ENCODE results near the gene CNTNAP5.

Gene CNTNAP5

GRCh38 chr2:124161542-124161941 is 136.5 kb downstream of the CNTNAP5 start:
- peaks cover 17% of the 10 kb centered on the region for H3K4me1 ChIP-seq (ENCODE audit: control insufficient read depth, low read depth, low read length)
- H3K9me3 ChIP-seq (ENCODE audit: control insufficient read depth, low read depth, low read length) = no peaks in the 10 kb centered on the region
- no peak overlapping the region for H3K4me3 ChIP-seq (ENCODE audit: low read length)
- H3K27me3 ChIP-seq (ENCODE audit: control insufficient read depth, insufficient read depth, low read length) = peaks cover 4% of the 10 kb centered on the region
- H3K9ac ChIP-seq (ENCODE audit: low read length) = no peak overlapping the region
- no peaks in the 10 kb centered on the region for H3K36me3 ChIP-seq (ENCODE audit: control insufficient read depth, low read depth, low read length)
- no peak overlapping the region for H3K27ac ChIP-seq (ENCODE audit: low read length)

GRCh38 chr2:124162256-124162655 is 137.2 kb downstream of the CNTNAP5 start:
- Histone ChIP-seq H3K27me3 (ENCODE audit: control insufficient read depth, insufficient read depth, low read length) (peaks cover 4% of the 10 kb centered on the region), H3K4me3 (ENCODE audit: low read length) (no peak overlapping the region), H3K27ac (ENCODE audit: low read length) (no peak overlapping the region)

GRCh38 chr2:124163840-124164239 is 138.8 kb downstream of the CNTNAP5 start:
- H3K36me3 ChIP-seq (ENCODE audit: control insufficient read depth, low read depth, low read length) = no peaks in the 10 kb centered on the region

More at GRCh38 chr2:124162256-124162655, 137.2 kb downstream of the CNTNAP5 start:
- Histone ChIP-seq H3K4me1 (ENCODE audit: control insufficient read depth, low read depth, low read length) (peaks cover 17% of the 10 kb centered on the region), H3K9me3 (ENCODE audit: control insufficient read depth, low read depth, low read length) (no peaks in the 10 kb centered on the region), H3K9ac (ENCODE audit: low read length) (no peak overlapping the region), H3K36me3 (ENCODE audit: control insufficient read depth, low read depth, low read length) (no peaks in the 10 kb centered on the region)

GRCh38 chr2:124165698-124166097 is 140.6 kb downstream of the CNTNAP5 start:
- Histone ChIP-seq H3K4me1 (ENCODE audit: control insufficient read depth, low read depth, low read length) (peaks cover 17% of the 10 kb centered on the region), H3K9ac (ENCODE audit: low read length) (no peak overlapping the region), H3K9me3 (ENCODE audit: control insufficient read depth, low read depth, low read length) (no peaks in the 10 kb centered on the region), H3K27me3 (ENCODE audit: control insufficient read depth, insufficient read depth, low read length) (peaks cover 4% of the 10 kb centered on the region), H3K27ac (ENCODE audit: low read length) (no peak overlapping the region), H3K36me3 (ENCODE audit: control insufficient read depth, low read depth, low read length) (no peaks in the 10 kb centered on the region), H3K4me3 (ENCODE audit: low read length) (no peak overlapping the region)

More at GRCh38 chr2:124163840-124164239, 138.8 kb downstream of the CNTNAP5 start:
- no peak overlapping the region for H3K9ac ChIP-seq (ENCODE audit: low read length)
- H3K4me3 ChIP-seq (ENCODE audit: low read length) = no peak overlapping the region
- H3K27ac ChIP-seq (ENCODE audit: low read length) = no peak overlapping the region
- H3K27me3 ChIP-seq (ENCODE audit: control insufficient read depth, insufficient read depth, low read length) = peaks cover 4% of the 10 kb centered on the region
- H3K4me1 ChIP-seq (ENCODE audit: control insufficient read depth, low read depth, low read length) = peaks cover 17% of the 10 kb centered on the region
- no peaks in the 10 kb centered on the region for H3K9me3 ChIP-seq (ENCODE audit: control insufficient read depth, low read depth, low read length)

- Histone ChIP-seq H3K36me3 (ENCODE audit: control insufficient read depth, low read depth, low read length) (no peaks in the 10 kb centered on the region), H3K9me3 (ENCODE audit: control insufficient read depth, low read depth, low read length) (no peaks in the 10 kb centered on the region)
Observed at GRCh38 chr2:124171472-124172063, 146.5 kb downstream of the CNTNAP5 start.

GRCh38 chr2:124178719-124179118 is 153.6 kb downstream of the CNTNAP5 start:
- no peak overlapping the region for H3K27ac ChIP-seq (ENCODE audit: low read length)
- no peak overlapping the region for H3K9ac ChIP-seq (ENCODE audit: low read length)
- peaks cover 4% of the 10 kb centered on the region for H3K4me1 ChIP-seq (ENCODE audit: control insufficient read depth, low read depth, low read length)
- no peak overlapping the region for H3K4me3 ChIP-seq (ENCODE audit: low read length)
- H3K9me3 ChIP-seq (ENCODE audit: control insufficient read depth, low read depth, low read length) = no peaks in the 10 kb centered on the region
- no peaks in the 10 kb centered on the region for H3K36me3 ChIP-seq (ENCODE audit: control insufficient read depth, low read depth, low read length)
- H3K27me3 ChIP-seq (ENCODE audit: control insufficient read depth, insufficient read depth, low read length) = no peaks in the 10 kb centered on the region

More at GRCh38 chr2:124171472-124172063, 146.5 kb downstream of the CNTNAP5 start:
- Histone ChIP-seq H3K4me1 (ENCODE audit: control insufficient read depth, low read depth, low read length) (no peaks in the 10 kb centered on the region), H3K9ac (ENCODE audit: low read length) (no peak overlapping the region), H3K27me3 (ENCODE audit: control insufficient read depth, insufficient read depth, low read length) (no peaks in the 10 kb centered on the region), H3K4me3 (ENCODE audit: low read length) (no peak overlapping the region), H3K27ac (ENCODE audit: low read length) (no peak overlapping the region)

- H3K9me3 ChIP-seq (ENCODE audit: control insufficient read depth, low read depth, low read length) = no peaks in the 10 kb centered on the region
- no peaks in the 10 kb centered on the region for H3K36me3 ChIP-seq (ENCODE audit: control insufficient read depth, low read depth, low read length)
Observed at GRCh38 chr2:124180635-124181034, 155.5 kb downstream of the CNTNAP5 start.

GRCh38 chr2:124186801-124187200 is 161.7 kb downstream of the CNTNAP5 start:
- Histone ChIP-seq H3K4me3 (ENCODE audit: low read length) (no peak overlapping the region), H3K9ac (ENCODE audit: low read length) (no peak overlapping the region), H3K36me3 (ENCODE audit: control insufficient read depth, low read depth, low read length) (no peaks in the 10 kb centered on the region), H3K27me3 (ENCODE audit: control insufficient read depth, insufficient read depth, low read length) (no peaks in the 10 kb centered on the region), H3K9me3 (ENCODE audit: control insufficient read depth, low read depth, low read length) (no peaks in the 10 kb centered on the region), H3K27ac (ENCODE audit: low read length) (no peak overlapping the region), H3K4me1 (ENCODE audit: control insufficient read depth, low read depth, low read length) (peaks cover 18% of the 10 kb centered on the region)

More at GRCh38 chr2:124180635-124181034, 155.5 kb downstream of the CNTNAP5 start:
- Histone ChIP-seq H3K27me3 (ENCODE audit: control insufficient read depth, insufficient read depth, low read length) (no peaks in the 10 kb centered on the region), H3K9ac (ENCODE audit: low read length) (no peak overlapping the region), H3K27ac (ENCODE audit: low read length) (no peak overlapping the region), H3K4me1 (ENCODE audit: control insufficient read depth, low read depth, low read length) (peaks cover 4% of the 10 kb centered on the region), H3K4me3 (ENCODE audit: low read length) (no peak overlapping the region)

GRCh38 chr2:124187948-124188347 is 162.9 kb downstream of the CNTNAP5 start:
- Histone ChIP-seq H3K27ac (ENCODE audit: low read length) (no peak overlapping the region), H3K4me3 (ENCODE audit: low read length) (no peak overlapping the region), H3K9me3 (ENCODE audit: control insufficient read depth, low read depth, low read length) (no peaks in the 10 kb centered on the region), H3K4me1 (ENCODE audit: control insufficient read depth, low read depth, low read length) (peaks cover 18% of the 10 kb centered on the region), H3K36me3 (ENCODE audit: control insufficient read depth, low read depth, low read length) (no peaks in the 10 kb centered on the region), H3K27me3 (ENCODE audit: control insufficient read depth, insufficient read depth, low read length) (no peaks in the 10 kb centered on the region), H3K9ac (ENCODE audit: low read length) (no peak overlapping the region)

GRCh38 chr2:124193706-124194105 is 168.6 kb downstream of the CNTNAP5 start:
- Histone ChIP-seq H3K4me1 (ENCODE audit: control insufficient read depth, low read depth, low read length) (no peaks in the 10 kb centered on the region), H3K9ac (ENCODE audit: low read length) (no peak overlapping the region), H3K27me3 (ENCODE audit: control insufficient read depth, insufficient read depth, low read length) (no peaks in the 10 kb centered on the region), H3K27ac (ENCODE audit: low read length) (no peak overlapping the region), H3K4me3 (ENCODE audit: low read length) (no peak overlapping the region), H3K9me3 (ENCODE audit: control insufficient read depth, low read depth, low read length) (no peaks in the 10 kb centered on the region), H3K36me3 (ENCODE audit: control insufficient read depth, low read depth, low read length) (no peaks in the 10 kb centered on the region)

- no peak overlapping the region for H3K9ac ChIP-seq (ENCODE audit: low read length)
- no peak overlapping the region for H3K27ac ChIP-seq (ENCODE audit: low read length)
- H3K36me3 ChIP-seq (ENCODE audit: control insufficient read depth, low read depth, low read length) = no peaks in the 10 kb centered on the region
- H3K27me3 ChIP-seq (ENCODE audit: control insufficient read depth, insufficient read depth, low read length) = no peaks in the 10 kb centered on the region
- no peak overlapping the region for H3K4me3 ChIP-seq (ENCODE audit: low read length)
- H3K4me1 ChIP-seq (ENCODE audit: control insufficient read depth, low read depth, low read length) = no peaks in the 10 kb centered on the region
- no peaks in the 10 kb centered on the region for H3K9me3 ChIP-seq (ENCODE audit: control insufficient read depth, low read depth, low read length)
Observed at GRCh38 chr2:124201713-124202112, 176.6 kb downstream of the CNTNAP5 start.

- Histone ChIP-seq H3K4me3 (ENCODE audit: low read length) (no peak overlapping the region), H3K4me1 (ENCODE audit: control insufficient read depth, low read depth, low read length) (peaks cover 6% of the 10 kb centered on the region), H3K9ac (ENCODE audit: low read length) (no peak overlapping the region), H3K27me3 (ENCODE audit: control insufficient read depth, insufficient read depth, low read length) (no peaks in the 10 kb centered on the region), H3K36me3 (ENCODE audit: control insufficient read depth, low read depth, low read length) (no peaks in the 10 kb centered on the region), H3K27ac (ENCODE audit: low read length) (no peak overlapping the region), H3K9me3 (ENCODE audit: control insufficient read depth, low read depth, low read length) (no peaks in the 10 kb centered on the region)
Observed at GRCh38 chr2:124209441-124209840, 184.4 kb downstream of the CNTNAP5 start.
